GM23248 (cell line): ENCODE data around the gene LTK.

ENCODE experiments used
- EZH2 ChIP-seq: fragments of 200-600 bp; sonication (generic); IDR thresholded peaks from 2 replicates; pipeline ENCODE4 v1.6.1; 2018; ENCODE audit warnings: antibody characterized with exemption, mild to moderate bottlenecking; ENCODE audit not compliant: insufficient read depth, poor library complexity, severe bottlenecking
- EZH2phosphoT487 ChIP-seq: fragments of 200-600 bp; sonication (generic); IDR thresholded peaks from 2 replicates; pipeline ENCODE4 v1.6.1; 2018; ENCODE audit warnings: antibody characterized with exemption, moderate library complexity, mild to moderate bottlenecking, low read depth; ENCODE audit not compliant: insufficient read depth

- TF ChIP-seq EZH2 (no peak), EZH2phosphoT487 (no peak)
Measured at GRCh38 chr15:41517895-41518449, 4.3 kb upstream of the LTK start.
